ENCODE measurements around the gene TMEM131.
"Not testable (repeated sequence)": the region's sequence is repeated elsewhere in the genome, so short reads cannot be mapped to it uniquely, and the experiment has no call there.

The TMEM131 gene

GRCh38 chr2:97848306-97848705 is 147.4 kb downstream of the TMEM131 start:
- no peak for FAIRE-seq

DNA sequence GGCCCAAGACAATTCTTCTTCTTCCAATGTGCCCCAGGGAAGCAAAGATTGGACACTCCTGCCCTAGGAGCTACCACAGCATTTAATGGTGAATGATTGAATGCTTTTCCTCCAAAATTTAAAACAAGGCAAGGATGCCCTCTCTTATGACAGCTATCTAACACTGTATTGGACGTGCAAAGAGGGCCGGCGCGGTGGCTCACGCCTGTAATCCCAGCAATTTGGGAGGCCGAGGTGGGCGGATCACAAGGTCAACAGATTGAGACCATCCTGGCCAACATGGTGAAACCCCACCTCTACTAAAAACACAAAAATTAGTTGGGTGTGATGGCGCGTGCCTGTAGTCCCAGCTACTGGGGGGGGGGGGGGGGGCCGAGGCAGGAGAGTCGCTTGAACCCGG is 149.0 kb downstream of the TMEM131 start:
- not testable (repeated sequence) for FAIRE-seq

DNA sequence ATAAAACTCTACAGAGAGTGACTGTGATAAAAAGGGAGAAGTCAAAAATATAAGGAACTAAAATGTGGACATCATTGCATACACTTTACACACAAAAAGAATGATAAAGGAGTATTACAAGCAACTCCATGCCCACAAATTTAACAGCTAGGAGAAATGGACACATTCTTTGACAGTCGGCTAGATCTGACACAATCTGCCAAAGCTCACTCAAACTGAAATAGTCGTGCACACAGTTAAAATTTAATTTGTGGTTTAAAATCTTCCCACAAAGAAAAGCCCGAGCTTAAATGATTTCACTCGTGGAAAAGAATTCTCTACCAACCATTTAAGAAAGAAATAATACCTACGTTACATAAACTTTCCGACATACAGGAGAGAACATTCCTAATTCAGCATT is 149.9 kb downstream of the TMEM131 start:
- no peak for FAIRE-seq

DNA sequence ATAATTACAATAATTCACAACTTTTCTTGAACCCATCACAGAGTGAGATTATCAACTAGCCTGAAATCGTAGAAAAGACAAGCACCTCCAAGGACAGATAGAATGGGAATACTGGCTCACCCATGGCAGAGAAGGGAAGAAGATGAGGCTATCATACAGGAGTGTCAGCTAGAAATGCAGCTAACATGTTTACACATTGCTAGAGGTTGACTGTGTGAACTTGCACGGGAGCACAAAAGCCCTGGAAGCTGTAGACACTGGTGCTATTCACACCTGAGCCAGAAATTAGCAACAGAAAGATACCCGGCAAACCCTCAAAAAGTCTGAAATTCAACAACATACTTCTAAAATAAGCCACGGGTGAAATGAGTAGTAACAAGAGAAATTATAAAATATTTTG is 150.6 kb downstream of the TMEM131 start:
- FAIRE-seq: no peak

DNA sequence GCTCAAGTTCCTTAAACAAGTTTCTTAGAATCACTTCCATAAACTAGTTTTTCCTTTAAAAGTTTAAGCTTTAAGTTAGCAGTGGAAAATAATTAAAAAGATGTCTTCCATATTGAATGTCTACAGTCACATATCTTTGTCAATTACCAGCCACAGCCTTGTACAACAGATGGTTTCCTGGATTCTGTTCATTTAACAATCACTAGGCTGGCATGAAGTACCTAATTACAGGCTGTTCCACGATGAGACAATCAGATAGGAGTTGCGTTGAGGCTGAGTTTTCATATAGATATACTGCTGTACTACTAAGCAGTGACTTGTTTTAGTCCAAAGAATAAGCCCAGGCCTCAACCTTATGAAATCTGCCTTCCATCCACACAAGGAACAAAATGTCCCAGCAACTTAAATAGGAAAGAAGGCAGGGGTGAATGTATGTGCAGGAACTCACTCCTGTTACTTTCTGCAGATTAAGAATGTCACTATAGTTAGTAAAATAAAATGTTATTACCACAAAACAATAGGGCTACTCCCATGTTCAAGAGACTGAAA is 151.4 kb downstream of the TMEM131 start:
- FAIRE-seq: no peak

DNA sequence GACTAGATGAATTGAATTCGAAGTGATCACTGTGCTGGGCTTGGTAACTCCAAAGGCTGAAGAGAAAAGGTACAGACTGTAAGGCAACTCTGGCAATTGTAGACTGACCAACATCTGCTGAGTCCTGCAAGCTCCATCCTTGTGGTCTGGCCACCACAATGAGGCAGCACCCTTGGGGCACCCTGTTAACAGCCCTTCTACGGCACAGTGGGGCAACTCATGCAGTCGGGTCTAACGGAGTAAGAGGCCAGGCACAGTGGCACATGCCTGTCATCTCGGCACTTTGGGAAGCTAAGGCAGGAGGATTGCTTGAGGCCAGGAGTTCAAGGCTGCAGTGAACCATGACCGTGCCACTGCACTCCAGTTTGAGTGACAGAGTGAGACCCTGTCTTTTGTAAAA is 155.6 kb downstream of the TMEM131 start:
- FAIRE-seq: no peak

DNA sequence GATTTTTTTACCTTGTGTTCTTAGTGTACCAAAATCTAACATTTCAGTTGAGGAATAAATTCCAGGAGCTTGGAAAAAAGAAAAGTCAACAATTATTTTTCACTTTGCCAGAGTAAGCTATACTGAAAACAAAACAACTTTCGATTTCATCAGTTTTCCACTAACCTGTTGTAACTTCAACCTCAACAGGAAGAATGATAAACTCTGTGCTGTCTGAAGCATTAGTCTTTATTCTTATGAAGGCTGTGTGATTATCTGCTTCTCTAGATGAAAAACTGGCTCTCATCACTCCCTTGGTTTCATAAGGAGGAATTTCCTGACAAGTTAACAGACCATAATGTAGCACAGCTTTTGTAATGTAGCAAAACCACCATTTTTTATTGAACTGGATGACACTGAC is 161.1 kb downstream of the TMEM131 start:
- peak; percentile 11 for FAIRE-seq

DNA sequence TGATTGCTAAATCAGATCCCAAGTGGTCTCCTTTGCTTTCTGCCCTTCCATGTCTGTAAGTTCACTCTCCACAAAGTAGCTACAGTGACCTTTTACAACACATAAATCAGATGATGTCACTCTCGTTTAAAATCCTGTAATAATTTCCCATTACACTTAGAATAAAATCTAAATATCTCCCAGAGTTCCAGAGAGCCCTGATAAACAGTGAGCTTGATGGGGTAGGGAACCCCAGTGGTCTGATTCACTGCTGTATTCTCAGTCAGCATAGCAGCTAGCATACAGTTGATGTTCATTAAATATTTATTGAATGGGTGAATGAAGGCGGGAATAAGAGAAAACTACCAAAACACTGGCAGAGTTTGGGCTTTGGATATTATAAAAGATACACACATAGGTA is 164.6 kb downstream of the TMEM131 start:
- no peak for FAIRE-seq

GRCh38 chr2:97829255-97829654 is 166.5 kb downstream of the TMEM131 start:
- not testable (repeated sequence) for FAIRE-seq

DNA sequence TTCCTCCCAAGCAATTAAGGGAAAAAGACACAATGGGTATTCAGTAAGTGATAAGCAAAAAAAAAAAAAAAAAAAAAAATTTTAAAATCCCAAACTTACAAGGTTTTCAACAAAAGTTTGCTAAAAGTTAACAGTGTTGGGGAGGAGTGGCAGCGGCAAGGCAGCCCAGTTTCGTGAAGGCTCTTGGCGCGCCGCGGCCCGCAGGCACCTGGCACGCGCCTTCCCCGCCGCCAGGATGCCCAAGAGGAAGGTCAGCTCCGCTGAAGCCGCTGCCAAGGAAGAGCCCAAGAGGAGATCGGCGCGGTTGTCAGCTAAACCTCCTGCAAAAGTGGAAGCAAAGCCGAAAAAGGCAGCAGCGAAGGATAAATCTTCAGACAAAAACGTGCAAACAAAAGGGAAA is 168.7 kb downstream of the TMEM131 start:
- not testable (repeated sequence) for FAIRE-seq

DNA sequence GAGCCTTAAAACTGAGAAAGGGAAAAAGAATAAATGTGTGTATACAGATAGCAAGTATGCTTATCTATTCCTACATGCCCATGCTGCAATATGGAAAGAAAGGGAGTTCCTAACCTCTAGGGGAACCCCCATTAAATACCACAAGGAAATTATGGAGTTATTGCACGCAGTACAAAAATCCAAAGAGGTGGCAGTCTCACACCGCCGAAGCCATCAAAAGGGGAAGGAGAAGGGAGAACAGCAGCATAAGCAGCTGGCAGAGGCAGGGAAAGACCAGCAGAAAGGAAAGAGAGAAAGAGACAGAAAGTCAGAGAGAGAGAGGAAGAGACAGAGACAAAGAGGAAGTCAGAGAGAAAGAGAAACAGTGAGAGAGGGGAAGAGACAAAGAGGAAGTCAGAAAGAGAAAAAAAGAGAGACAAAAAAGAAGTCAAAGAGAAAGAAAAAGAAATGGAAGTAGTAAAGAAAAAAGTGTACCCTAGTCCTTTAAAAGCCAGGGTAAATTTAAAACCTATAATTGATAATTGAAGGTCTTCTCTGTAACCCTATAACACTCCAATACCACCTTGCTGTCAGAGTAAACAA is 169.4 kb downstream of the TMEM131 start:
- not testable (repeated sequence) for FAIRE-seq

GRCh38 chr2:97824011-97824410 is 171.7 kb downstream of the TMEM131 start:
- FAIRE-seq: not testable (repeated sequence)

DNA sequence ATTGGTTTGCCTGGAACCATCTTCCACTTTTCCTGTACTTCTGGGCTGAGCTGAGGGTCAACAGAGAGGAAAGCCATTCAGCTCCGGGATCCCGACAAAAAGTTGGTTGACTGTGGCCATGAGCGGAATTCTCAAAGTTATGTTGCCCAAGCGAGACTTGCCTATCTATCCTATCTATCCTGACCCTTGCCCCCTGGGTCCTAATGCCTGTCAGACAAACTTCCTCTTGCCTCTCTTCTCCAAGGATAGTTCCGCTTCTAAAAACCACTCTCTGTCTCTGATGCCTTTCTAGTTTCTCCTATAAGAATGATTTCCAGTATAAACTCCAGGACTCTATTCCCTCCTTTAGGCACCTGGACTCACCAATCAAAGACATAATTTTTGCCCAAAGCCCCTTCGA is 173.9 kb downstream of the TMEM131 start:
- not testable (repeated sequence) for FAIRE-seq

GRCh38 chr2:97819754-97820153 is 176.0 kb downstream of the TMEM131 start:
- no peak for FAIRE-seq

- no peak for FAIRE-seq
Observed at GRCh38 chr2:97816411-97816810, 179.3 kb downstream of the TMEM131 start.

GRCh38 chr2:97812931-97813330 is 182.8 kb downstream of the TMEM131 start:
- FAIRE-seq: no peak

- no peak for FAIRE-seq
Observed at GRCh38 chr2:97808816-97809215, 186.9 kb downstream of the TMEM131 start.

GRCh38 chr2:97806738-97807618 is 188.8 kb downstream of the TMEM131 start:
- peak; percentile 62 for FAIRE-seq

DNA sequence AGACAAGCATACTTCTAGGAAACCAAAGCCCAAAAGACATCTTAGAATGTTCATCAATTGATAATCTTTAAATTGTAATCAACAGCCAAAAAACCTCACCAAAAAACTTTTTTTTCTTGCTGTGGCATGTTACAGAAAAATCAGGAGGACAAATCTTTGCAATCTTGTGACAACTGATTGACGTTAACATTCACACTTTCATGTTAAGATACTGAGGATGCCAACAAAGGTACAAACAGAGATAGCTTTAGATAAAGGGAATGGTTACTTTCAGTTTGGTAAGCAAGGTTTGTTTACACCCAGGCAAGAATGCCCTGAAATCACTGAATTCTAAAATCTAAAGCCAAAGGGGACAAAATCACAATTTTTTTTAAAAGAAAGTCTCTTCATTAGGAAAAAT is 190.0 kb downstream of the TMEM131 start:
- no peak for FAIRE-seq

- FAIRE-seq: no peak
Observed at GRCh38 chr2:97801028-97801427, 194.7 kb downstream of the TMEM131 start.

GRCh38 chr2:97798416-97798815 is 197.3 kb downstream of the TMEM131 start:
- FAIRE-seq: no peak

- FAIRE-seq: no peak
Observed at GRCh38 chr2:97797355-97797754, 198.4 kb downstream of the TMEM131 start.

GRCh38 chr2:97796465-97797126 is 199.2 kb downstream of the TMEM131 start:
- no peak for FAIRE-seq

DNA sequence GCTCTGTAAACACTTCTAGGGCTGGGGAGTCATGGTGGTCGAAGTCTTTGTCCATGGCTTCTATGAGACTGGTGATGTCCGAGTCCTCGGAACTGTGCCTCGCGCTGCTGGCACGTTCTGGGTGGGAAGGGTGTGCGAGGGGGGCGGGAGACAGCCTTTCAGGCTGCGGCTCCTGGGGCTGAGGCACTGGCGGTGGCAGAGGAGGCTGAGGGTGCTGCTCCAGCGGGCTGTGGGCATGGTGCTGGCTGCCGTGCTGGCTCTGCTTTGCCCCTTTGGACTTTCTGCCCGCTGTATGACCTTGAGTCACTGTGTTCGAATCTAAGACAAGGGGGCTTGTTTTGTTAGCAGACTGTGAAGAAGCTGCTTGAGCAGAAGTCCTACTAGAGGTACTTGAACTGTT is 203.3 kb downstream of the TMEM131 start:
- no peak for FAIRE-seq
